Fibroblast of pulmonary artery (primary cell): Measurements from ENCODE around the gene USP51.
"Not testable (repeated sequence)": the region's sequence is repeated elsewhere in the genome, so short reads cannot be mapped to it uniquely, and the experiment has no call there.

ENCODE experiments used
- DNase-seq: peaks from one replicate; pipeline ENCODE4 v3.0.0-alpha.2; 2010; ENCODE audit warnings: low read depth
- H3K4me3 ChIP-seq: replicated peaks from 2 replicates; pipeline ENCODE4 v1.5.1; 2011; ENCODE audit warnings: low read depth, mild to moderate bottlenecking, control low read depth, low read length, moderate library complexity
- CTCF ChIP-seq: IDR thresholded peaks from 2 replicates; pipeline ENCODE4 v1.5.1; 2011; ENCODE audit warnings: mild to moderate bottlenecking, control low read depth, low read length, inconsistent platforms; ENCODE audit errors: missing control alignments

Gene USP51

GRCh38 chrX:55451141-55451540 is 38.5 kb downstream of the USP51 start:
- no peak for DNase-seq
- TF ChIP-seq CTCF = no peak
- H3K4me3 ChIP-seq = peak overlapping the region; percentile 72

DNA sequence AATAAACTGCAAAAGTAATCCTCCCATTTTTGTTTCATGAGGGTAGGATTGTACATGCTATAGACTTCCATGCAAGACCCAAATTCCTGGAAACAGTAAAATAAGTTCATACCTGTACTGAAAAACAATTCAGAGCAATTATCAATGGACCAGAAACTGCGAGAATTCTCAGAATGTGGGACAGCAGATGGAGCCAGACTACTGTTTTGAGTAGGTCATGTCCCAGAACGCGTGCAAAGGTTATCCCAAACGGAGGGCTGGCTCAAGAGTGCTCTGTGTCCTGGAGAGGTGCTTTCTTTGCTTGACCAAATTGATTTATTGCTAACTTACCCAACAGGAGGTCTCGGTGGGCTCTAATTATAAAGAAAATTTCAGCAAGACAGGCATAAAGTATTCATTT is 39.4 kb downstream of the USP51 start:
- TF ChIP-seq CTCF = peak; percentile 16
- DNase-seq = peak; percentile 29
- no peak overlapping the region for H3K4me3 ChIP-seq

GRCh38 chrX:55443468-55443867 is 46.2 kb downstream of the USP51 start:
- not testable (repeated sequence) for DNase-seq, H3K4me3 ChIP-seq
